Loucy (cell line): ENCODE measurements around the gene B4GALNT4.

ENCODE experiments used
- H2AFZ ChIP-seq: fragments of 200-600 bp; sonication (generic); 2 replicates; pipeline ENCODE4 v1.6.0; 2016; ENCODE audit warnings: antibody characterized with exemption, mild to moderate bottlenecking, low read length, moderate library complexity
- H3F3A ChIP-seq: fragments of 200-600 bp; 2 replicates; pipeline ENCODE4 v1.6.0; 2016; ENCODE audit warnings: antibody characterized with exemption, low read depth, mild to moderate bottlenecking
- H3K27me3 ChIP-seq: fragments of 200-600 bp; sonication (generic); 2 replicates; pipeline ENCODE4 v1.6.1; 2014; ENCODE audit warnings: low read length, mild to moderate bottlenecking; ENCODE audit not compliant: insufficient read depth, poor library complexity, severe bottlenecking
- H3K36me3 ChIP-seq: fragments of 200-600 bp; sonication (generic); 2 replicates; pipeline ENCODE4 v1.6.1; 2016; ENCODE audit warnings: low read length; ENCODE audit not compliant: insufficient read depth
- H3K4me1 ChIP-seq: fragments of 200-600 bp; sonication (generic); 2 replicates; pipeline ENCODE4 v1.5.1; 2014; ENCODE audit warnings: low read length, mild to moderate bottlenecking; ENCODE audit not compliant: insufficient read depth, poor library complexity, severe bottlenecking
- H3K4me2 ChIP-seq: fragments of 200-600 bp; sonication (generic); 2 replicates; pipeline ENCODE4 v1.6.0; 2014; ENCODE audit warnings: antibody characterized with exemption, low read length, low read depth, mild to moderate bottlenecking; ENCODE audit not compliant: poor library complexity, severe bottlenecking
- H3K4me3 ChIP-seq: fragments of 200-600 bp; sonication (generic); 2 replicates; pipeline ENCODE4 v1.5.1; 2014; ENCODE audit warnings: low read length, mild to moderate bottlenecking, mixed read lengths; ENCODE audit not compliant: poor library complexity, severe bottlenecking
- H3K79me2 ChIP-seq: fragments of 200-600 bp; sonication (generic); 2 replicates; pipeline ENCODE4 v1.6.1; 2014; ENCODE audit warnings: low read length; ENCODE audit not compliant: insufficient read depth
- H3K9ac ChIP-seq: fragments of 200-600 bp; sonication (generic); 2 replicates; pipeline ENCODE4 v1.6.0; 2014; ENCODE audit warnings: mild to moderate bottlenecking, low read depth, low read length, moderate library complexity; ENCODE audit not compliant: poor library complexity, severe bottlenecking
- H3K9me2 ChIP-seq: fragments of 200-600 bp; sonication (generic); replicated peaks from 2 replicates; pipeline ENCODE4 v1.6.1; 2016; ENCODE audit warnings: low read depth, low read length, mixed read lengths
- H3K9me3 ChIP-seq: fragments of 200-600 bp; sonication (generic); 2 replicates; pipeline ENCODE4 v1.6.1; 2014; ENCODE audit warnings: mild to moderate bottlenecking, antibody characterized with exemption, low read length, low read depth; ENCODE audit not compliant: insufficient read depth
- H4K20me1 ChIP-seq: fragments of 200-600 bp; sonication (generic); 2 replicates; pipeline ENCODE4 v1.6.0; 2014; ENCODE audit warnings: antibody characterized with exemption, low read length, mild to moderate bottlenecking; ENCODE audit not compliant: insufficient read depth, poor library complexity, severe bottlenecking
- EZH2phosphoT487 ChIP-seq: fragments of 200-600 bp; IDR thresholded peaks from 2 replicates; pipeline ENCODE4 v1.6.1; 2018; ENCODE audit warnings: antibody characterized with exemption, mild to moderate bottlenecking, moderate library complexity, borderline replicate concordance
- TF ChIP-seq, protein P1 (sequence below): fragments of 200-600 bp; sonication (generic); conservative IDR thresholded peaks from 2 replicates; pipeline ENCODE4 v1.5.1; 2014; ENCODE audit warnings: mild to moderate bottlenecking, antibody characterized with exemption, low read length

B4GALNT4 gene

DNA sequence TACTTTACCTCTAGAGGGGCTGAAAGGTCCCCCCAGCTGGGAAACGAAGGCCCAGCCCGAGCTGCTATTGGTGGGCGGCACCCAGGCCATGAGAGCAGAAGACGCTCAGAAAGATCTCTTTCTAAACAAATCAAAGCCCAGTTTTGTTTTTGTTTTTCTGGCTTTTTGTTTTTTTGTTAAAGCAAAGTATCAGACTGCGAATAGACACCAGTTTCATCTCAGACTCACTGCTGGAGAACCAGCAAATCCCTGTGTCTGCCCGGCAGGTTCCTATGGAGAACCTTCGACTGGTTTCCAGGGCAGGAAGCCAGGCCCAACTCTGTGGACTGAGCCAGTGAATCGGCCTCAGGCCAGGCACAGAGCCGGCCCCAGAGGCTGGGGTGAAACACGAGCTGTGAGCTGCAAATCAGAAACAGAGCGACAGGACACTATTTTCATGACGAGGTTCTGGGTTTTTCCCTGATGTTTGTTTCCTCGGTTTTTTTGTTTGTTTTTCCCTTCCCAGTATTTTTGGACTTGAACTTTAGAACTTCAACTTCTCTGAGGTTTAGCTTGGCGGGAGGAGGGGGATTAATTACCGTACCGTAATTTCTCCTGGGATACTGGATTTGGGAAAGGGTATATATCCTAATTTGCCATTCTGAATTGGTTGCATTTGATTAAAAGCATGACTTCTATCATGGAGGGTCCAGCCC, 16.0 kb upstream of the B4GALNT4 start:
- H4K20me1 ChIP-seq, result no peaks in the 10 kb centered on the region
- H3K4me3 ChIP-seq, result no peak overlapping the region
- H3F3A ChIP-seq, result peaks cover 29% of the 10 kb centered on the region
- no peaks in the 10 kb centered on the region for H3K27me3 ChIP-seq
- H3K4me2 ChIP-seq, result peak overlapping the region; percentile 18
- no peaks in the 10 kb centered on the region for H3K9me2 ChIP-seq
- H3K79me2 ChIP-seq, result peaks cover 12% of the 10 kb centered on the region; the same call in 1 of the 2 replicates
- no peaks in the 10 kb centered on the region for H3K9me3 ChIP-seq
- no peaks in the 10 kb centered on the region for H3K36me3 ChIP-seq
- TF ChIP-seq, protein P1, sequence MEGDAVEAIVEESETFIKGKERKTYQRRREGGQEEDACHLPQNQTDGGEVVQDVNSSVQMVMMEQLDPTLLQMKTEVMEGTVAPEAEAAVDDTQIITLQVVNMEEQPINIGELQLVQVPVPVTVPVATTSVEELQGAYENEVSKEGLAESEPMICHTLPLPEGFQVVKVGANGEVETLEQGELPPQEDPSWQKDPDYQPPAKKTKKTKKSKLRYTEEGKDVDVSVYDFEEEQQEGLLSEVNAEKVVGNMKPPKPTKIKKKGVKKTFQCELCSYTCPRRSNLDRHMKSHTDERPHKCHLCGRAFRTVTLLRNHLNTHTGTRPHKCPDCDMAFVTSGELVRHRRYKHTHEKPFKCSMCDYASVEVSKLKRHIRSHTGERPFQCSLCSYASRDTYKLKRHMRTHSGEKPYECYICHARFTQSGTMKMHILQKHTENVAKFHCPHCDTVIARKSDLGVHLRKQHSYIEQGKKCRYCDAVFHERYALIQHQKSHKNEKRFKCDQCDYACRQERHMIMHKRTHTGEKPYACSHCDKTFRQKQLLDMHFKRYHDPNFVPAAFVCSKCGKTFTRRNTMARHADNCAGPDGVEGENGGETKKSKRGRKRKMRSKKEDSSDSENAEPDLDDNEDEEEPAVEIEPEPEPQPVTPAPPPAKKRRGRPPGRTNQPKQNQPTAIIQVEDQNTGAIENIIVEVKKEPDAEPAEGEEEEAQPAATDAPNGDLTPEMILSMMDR, result no peak
- no peak for TF ChIP-seq EZH2phosphoT487
- peaks cover 62% of the 10 kb centered on the region for H3K4me1 ChIP-seq
- peak overlapping the region; percentile 96 for H3K9ac ChIP-seq
- no peak overlapping the region for H2AFZ ChIP-seq

DNA sequence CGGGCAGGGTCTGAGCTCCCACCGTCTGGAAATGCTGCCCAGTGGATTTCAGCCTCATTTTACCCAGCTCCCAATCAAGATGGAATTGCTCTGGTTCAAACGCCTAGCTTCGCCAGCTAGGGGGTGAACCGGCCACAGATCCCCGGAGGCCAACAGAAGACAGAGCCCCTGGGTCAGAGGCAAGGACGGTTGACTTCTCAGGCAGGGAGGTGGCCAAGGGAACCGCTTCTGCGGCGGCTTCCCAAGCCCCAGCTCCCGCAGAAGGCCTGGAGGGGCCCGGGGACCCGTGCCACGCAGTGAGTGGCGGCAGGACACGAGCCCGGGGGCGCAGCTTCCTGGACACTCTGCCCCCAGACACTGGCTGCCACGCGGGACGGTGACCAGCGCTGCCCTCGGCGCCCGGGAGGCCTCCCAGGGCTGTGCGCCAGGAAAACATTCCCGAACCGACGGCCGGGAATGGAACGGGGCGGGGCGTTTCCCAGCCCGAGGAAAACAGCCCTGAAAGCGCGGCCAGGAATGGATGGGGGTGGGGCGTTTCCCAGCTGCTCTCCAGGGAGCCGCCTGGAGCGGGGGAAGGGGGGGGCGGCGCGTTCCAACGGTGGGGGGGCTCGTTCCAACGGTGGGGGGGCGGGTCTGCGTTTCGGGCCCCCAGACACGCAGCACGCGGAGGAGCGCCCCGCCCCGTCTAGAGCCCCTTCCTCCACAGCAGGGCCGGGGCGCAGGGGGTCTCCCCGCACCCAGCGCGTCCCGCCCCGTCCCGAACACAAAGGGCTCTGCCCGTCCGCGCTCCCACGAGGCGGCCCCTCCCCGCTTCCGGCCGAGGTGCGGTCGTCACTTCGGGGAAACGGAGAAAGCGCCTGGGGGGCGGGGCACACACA, 13.5 kb upstream of the B4GALNT4 start:
- no peaks in the 10 kb centered on the region for H3K9me2 ChIP-seq
- no peaks in the 10 kb centered on the region for H4K20me1 ChIP-seq
- TF ChIP-seq EZH2phosphoT487, result no peak
- TF ChIP-seq, protein P1, result no peak
- H3K4me3 ChIP-seq, result peak overlapping the region; percentile 45
- H3K9me3 ChIP-seq, result no peaks in the 10 kb centered on the region; the same call in 1 of the 2 replicates
- no peaks in the 10 kb centered on the region for H3K36me3 ChIP-seq
- H3K79me2 ChIP-seq, result peaks cover 12% of the 10 kb centered on the region; the same call in 1 of the 2 replicates
- H3K9ac ChIP-seq, result peak overlapping the region; percentile 69
- no peaks in the 10 kb centered on the region for H3K27me3 ChIP-seq
- H2AFZ ChIP-seq, result no peak overlapping the region
- peaks cover 45% of the 10 kb centered on the region for H3K4me1 ChIP-seq
- peaks cover 25% of the 10 kb centered on the region for H3F3A ChIP-seq
- peak overlapping the region; percentile 45 for H3K4me2 ChIP-seq

DNA sequence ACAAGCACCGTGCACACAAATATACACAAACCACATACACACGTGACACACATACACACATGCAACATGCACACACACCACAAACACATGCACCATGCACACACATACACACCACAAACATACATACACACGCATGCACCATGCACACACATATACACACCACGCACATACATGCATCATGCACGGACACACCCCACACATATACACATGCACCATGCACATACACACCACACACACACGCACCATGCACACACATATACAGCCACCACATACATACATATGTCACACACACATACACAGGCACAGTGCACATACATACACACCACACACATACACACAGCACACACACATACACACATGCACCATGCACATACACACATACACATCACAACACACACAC, 12.7 kb upstream of the B4GALNT4 start:
- Histone ChIP-seq H3K36me3 (no peaks in the 10 kb centered on the region), H4K20me1 (no peaks in the 10 kb centered on the region), H3F3A (peaks cover 17% of the 10 kb centered on the region; the same call in 1 of the 2 replicates), H3K4me3 (no peak overlapping the region), H3K9ac (no peak overlapping the region), H3K4me1 (peaks cover 38% of the 10 kb centered on the region), H2AFZ (no peak overlapping the region), H3K4me2 (no peak overlapping the region), H3K9me2 (no peaks in the 10 kb centered on the region), H3K79me2 (peaks cover 12% of the 10 kb centered on the region; the same call in 1 of the 2 replicates), H3K9me3 (no peaks in the 10 kb centered on the region; the same call in 1 of the 2 replicates), H3K27me3 (no peaks in the 10 kb centered on the region)
- no peak for TF ChIP-seq EZH2phosphoT487
